ENCODE data around the gene ELP1. TPM values are rescaled to one million over a fixed set of nuclear protein-coding genes. Genes with fewer than 3 reads are reported as not detected.
"Not testable (repeated sequence)": the region's sequence is repeated elsewhere in the genome, so short reads cannot be mapped to it uniquely, and the experiment has no call there.

Gene ELP1
- total RNA-seq, 1 experiment from 2014 or later, result 36.9 TPM

DNA sequence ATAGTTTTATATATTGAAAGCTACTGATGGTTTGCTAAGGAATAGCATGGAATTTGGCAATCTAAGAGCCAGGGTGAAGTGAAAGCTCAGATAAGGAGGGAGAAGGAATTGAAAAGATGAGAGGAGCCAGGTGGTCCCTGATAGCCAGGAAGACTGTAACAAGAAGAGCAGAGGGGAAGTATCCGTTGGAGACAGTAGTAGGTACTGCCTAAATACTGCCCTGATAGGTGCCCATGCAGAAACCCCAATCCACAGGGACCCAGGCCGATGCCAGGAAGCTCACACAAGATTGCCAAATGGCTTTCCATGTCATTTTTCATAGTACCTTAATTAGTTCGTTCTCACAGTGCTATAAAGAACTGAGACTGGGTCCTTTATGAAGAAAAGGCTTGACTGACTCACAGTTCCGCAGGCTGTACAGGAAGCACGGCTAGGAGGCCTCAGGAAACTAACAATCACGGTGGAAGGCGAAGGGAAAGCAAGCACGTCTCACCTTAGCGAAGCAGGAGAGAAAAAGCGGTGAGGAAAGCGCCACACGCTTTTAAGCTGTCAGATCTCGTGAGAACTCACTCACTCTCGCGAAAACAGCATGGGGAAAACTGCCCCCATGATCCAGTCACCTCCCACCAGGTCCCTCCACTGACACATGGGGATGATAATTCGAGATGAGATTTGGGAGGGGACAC lies 91.2 kb downstream of the ELP1 start:
- Mint-ChIP-seq H3K27me3 (ENCODE audit: insufficient read depth, unreplicated experiment) (no peaks in the 10 kb centered on the region), H3K27ac (ENCODE audit: low read depth, unreplicated experiment) (no peak overlapping the region), H3K4me3 (ENCODE audit: unreplicated experiment) (no peak overlapping the region), H3K36me3 (ENCODE audit: insufficient read depth, unreplicated experiment) (no peaks in the 10 kb centered on the region), H3K9me3 (ENCODE audit: unreplicated experiment) (no peaks in the 10 kb centered on the region), H3K4me1 (ENCODE audit: insufficient read depth, unreplicated experiment) (peaks cover 1% of the 10 kb centered on the region)
- ChIA-PET CTCF (interaction anchor here (0.6 to 1.2 kb wide), 2 partner anchors 26 to 1360 kb away, joined by 3 read pairs; no protein-coding TSS in a partner anchor), POLR2A (interaction anchor here (0.7 kb wide), 1 partner anchor 518 kb away, joined by 4 read pairs; no protein-coding TSS in a partner anchor)
- no peak for DNase-seq (ENCODE audit: unreplicated experiment)
- BruUV-seq (replicated peaks), result no TSS peak
- TF ChIP-seq, protein P1, sequence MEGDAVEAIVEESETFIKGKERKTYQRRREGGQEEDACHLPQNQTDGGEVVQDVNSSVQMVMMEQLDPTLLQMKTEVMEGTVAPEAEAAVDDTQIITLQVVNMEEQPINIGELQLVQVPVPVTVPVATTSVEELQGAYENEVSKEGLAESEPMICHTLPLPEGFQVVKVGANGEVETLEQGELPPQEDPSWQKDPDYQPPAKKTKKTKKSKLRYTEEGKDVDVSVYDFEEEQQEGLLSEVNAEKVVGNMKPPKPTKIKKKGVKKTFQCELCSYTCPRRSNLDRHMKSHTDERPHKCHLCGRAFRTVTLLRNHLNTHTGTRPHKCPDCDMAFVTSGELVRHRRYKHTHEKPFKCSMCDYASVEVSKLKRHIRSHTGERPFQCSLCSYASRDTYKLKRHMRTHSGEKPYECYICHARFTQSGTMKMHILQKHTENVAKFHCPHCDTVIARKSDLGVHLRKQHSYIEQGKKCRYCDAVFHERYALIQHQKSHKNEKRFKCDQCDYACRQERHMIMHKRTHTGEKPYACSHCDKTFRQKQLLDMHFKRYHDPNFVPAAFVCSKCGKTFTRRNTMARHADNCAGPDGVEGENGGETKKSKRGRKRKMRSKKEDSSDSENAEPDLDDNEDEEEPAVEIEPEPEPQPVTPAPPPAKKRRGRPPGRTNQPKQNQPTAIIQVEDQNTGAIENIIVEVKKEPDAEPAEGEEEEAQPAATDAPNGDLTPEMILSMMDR (IDR thresholded peaks at IDR 0.05; ENCODE audit: unreplicated experiment), result no peak
- intact Hi-C loops (cut with micrococcal nuclease), result no loop called here

DNA sequence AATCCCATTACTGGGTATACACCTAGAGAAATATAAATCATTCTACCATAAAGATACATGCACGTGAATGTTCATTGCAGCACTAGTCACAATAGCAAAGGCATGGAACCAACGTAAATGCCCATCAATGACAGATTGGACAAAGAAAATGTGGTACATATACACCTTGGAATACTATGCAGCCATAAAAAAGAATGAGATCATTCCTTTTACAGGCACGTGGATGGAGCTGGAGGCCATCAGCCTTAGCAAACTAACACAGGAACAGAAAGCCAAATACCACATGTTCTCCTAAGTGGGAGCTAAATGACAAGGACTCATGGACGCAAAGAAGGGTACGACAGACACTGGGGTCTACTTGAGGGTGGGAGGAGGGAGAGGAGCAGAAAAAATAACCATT lies 94.4 kb downstream of the ELP1 start:
- BruUV-seq (replicated peaks); H3K27me3 Mint-ChIP-seq (ENCODE audit: insufficient read depth, unreplicated experiment); H3K4me3 Mint-ChIP-seq (ENCODE audit: unreplicated experiment); H3K36me3 Mint-ChIP-seq (ENCODE audit: insufficient read depth, unreplicated experiment); DNase-seq (ENCODE audit: unreplicated experiment); intact Hi-C loops (cut with micrococcal nuclease); H3K9me3 Mint-ChIP-seq (ENCODE audit: unreplicated experiment); H3K27ac Mint-ChIP-seq (ENCODE audit: low read depth, unreplicated experiment); POLR2A ChIA-PET: not testable (repeated sequence)
- H3K4me1 Mint-ChIP-seq (ENCODE audit: insufficient read depth, unreplicated experiment), result peaks cover 29% of the 10 kb centered on the region
- CTCF ChIA-PET, result interaction anchor here (0.5 to 0.6 kb wide), 2 partner anchors 389 to 939 kb away, joined by 3 to 4 read pairs; no protein-coding TSS in a partner anchor

DNA sequence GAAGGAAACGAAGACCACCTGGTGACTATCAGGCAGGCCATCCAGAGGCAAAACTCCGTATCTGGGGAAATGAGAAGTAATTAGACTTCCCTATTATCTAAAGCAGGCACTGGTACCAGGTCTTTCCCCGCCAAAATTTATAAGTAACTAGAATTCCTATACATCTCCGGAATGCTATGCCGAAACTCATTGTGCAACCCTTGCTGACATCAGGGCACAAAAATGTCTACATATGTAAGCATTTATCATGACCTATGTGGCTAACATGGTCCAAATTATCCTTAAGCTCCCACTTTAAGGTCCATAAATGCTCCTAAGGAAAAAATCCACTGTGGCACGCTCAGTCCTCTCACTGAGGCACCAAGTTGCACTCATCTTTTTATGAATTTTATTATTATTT lies 95.9 kb downstream of the ELP1 start:
- TF ChIP-seq, protein P1 (IDR thresholded peaks at IDR 0.05; ENCODE audit: unreplicated experiment), result no peak
- CTCF ChIA-PET, result interaction anchor here (1.1 kb wide), 1 partner anchor 77 kb away, joined by 3 read pairs; no protein-coding TSS in a partner anchor
- Mint-ChIP-seq H3K36me3 (ENCODE audit: insufficient read depth, unreplicated experiment) (no peaks in the 10 kb centered on the region), H3K27ac (ENCODE audit: low read depth, unreplicated experiment) (peak overlapping the region; percentile 54), H3K4me3 (ENCODE audit: unreplicated experiment) (no peak overlapping the region), H3K4me1 (ENCODE audit: insufficient read depth, unreplicated experiment) (peaks cover 29% of the 10 kb centered on the region), H3K9me3 (ENCODE audit: unreplicated experiment) (no peaks in the 10 kb centered on the region), H3K27me3 (ENCODE audit: insufficient read depth, unreplicated experiment) (no peaks in the 10 kb centered on the region)
- POLR2A ChIA-PET, result interaction anchor here (0.6 kb wide), 1 partner anchor 1432 kb away, joined by 3 read pairs; no protein-coding TSS in a partner anchor
- TSS peak; percentile 67 for BruUV-seq (replicated peaks)
- intact Hi-C loops (cut with micrococcal nuclease), result no loop called here
- peak; percentile 83 for DNase-seq (ENCODE audit: unreplicated experiment)

DNA sequence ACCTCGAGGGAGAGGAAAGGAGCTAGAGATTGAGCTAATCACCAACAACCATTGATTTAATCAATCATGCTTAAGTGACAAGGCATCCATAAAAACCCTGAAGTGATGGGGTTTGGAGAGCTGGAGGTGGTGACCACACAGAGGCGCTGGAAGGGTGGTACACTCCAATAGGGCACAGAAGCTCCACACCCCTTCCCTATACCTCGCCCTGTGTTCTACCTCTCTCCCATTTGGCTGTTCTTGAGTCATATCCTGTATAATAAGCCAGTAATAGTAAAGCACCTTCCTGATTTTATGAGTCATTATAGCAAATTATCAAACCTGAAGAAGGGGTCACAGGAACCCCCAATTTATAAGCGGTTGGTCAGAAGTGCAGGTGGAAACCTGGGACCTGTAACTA lies 96.4 kb downstream of the ELP1 start:
- intact Hi-C loops (cut with micrococcal nuclease), result no loop called here
- peak; percentile 80 for DNase-seq (ENCODE audit: unreplicated experiment)
- CTCF ChIA-PET, result interaction anchor here (0.8 to 2.2 kb wide), 3 partner anchors 13 to 76 kb away, joined by 3 to 15 read pairs (median 4); no protein-coding TSS in a partner anchor

More for the DNA sequence above, 96.4 kb downstream of the ELP1 start:
- POLR2A ChIA-PET, result interaction anchor here (0.6 to 3.0 kb wide), 7 partner anchors 13 to 1431 kb away, joined by 3 to 15 read pairs (median 4); partner anchors contain the start of genes ABITRAM and ELP1
- Mint-ChIP-seq H3K36me3 (ENCODE audit: insufficient read depth, unreplicated experiment) (no peaks in the 10 kb centered on the region), H3K27me3 (ENCODE audit: insufficient read depth, unreplicated experiment) (no peaks in the 10 kb centered on the region), H3K4me3 (ENCODE audit: unreplicated experiment) (no peak overlapping the region), H3K4me1 (ENCODE audit: insufficient read depth, unreplicated experiment) (peaks cover 29% of the 10 kb centered on the region), H3K9me3 (ENCODE audit: unreplicated experiment) (no peaks in the 10 kb centered on the region), H3K27ac (ENCODE audit: low read depth, unreplicated experiment) (peak overlapping the region; percentile 54)
- TF ChIP-seq, protein P1 (IDR thresholded peaks at IDR 0.05; ENCODE audit: unreplicated experiment), result no peak
- TSS peak; percentile 92 for BruUV-seq (replicated peaks)
